H1 (cell line): ENCODE data around the gene CDKN2B-AS1. TPM values are rescaled to one million over a fixed set of nuclear protein-coding genes. Genes with fewer than 3 reads are reported as not detected.

Experiments used
- CTCF ChIA-PET: fragments of 300-600 bp; sonication (Branson Sonifier 250); formaldehyde crosslinking; loops from one replicate; lab custom pipeline; 2021; ENCODE audit not compliant: partially characterized antibody; lab: Charles Lee
- POLR2A ChIA-PET: fragments of 300-600 bp; sonication (Branson Sonifier 250); formaldehyde crosslinking; loops from one replicate; lab custom pipeline; 2021; ENCODE audit warnings: inconsistent platforms; ENCODE audit not compliant: partially characterized antibody; lab: Charles Lee
- DNase-seq, 2 experiments: peaks; one replicate each; pipeline versions ENCODE4 v3.0.0 to v3.0.0-alpha.2; 2010 to 2022; ENCODE audit warnings: low spot score in 2 of 2, low read depth in 1 of 2, mixed read lengths in 1 of 2
- FAIRE-seq: peaks from 2 replicates; lab custom pipeline; 2011; peaks lifted over from hg19 to GRCh38; lab: Jason Lieb, UNC
- H2AFZ ChIP-seq: 2 replicates; pipeline ENCODE4 v1.8.1; 2012; ENCODE audit warnings: low read length, inconsistent platforms
- H2AK5ac ChIP-seq: 2 replicates; pipeline ENCODE4 v1.6.1; 2013; ENCODE audit warnings: low read depth, low read length
- H2BK120ac ChIP-seq: replicated peaks from 2 replicates; pipeline ENCODE3; 2013; ENCODE audit warnings: low read depth, low read length, inconsistent platforms
- H2BK12ac ChIP-seq: 2 replicates; pipeline ENCODE4 v1.6.1; 2013; ENCODE audit warnings: low read depth, low read length
- H2BK15ac ChIP-seq: 2 replicates; pipeline ENCODE4 v1.6.1; 2013; ENCODE audit warnings: low read length
- H2BK20ac ChIP-seq: 2 replicates; pipeline ENCODE4 v1.6.1; 2013; ENCODE audit warnings: low read length
- H2BK5ac ChIP-seq: 2 replicates; pipeline ENCODE4 v1.6.1; 2013; ENCODE audit warnings: low read depth, low read length
- H3K14ac ChIP-seq: 2 replicates; pipeline ENCODE4 v1.6.1; 2013; ENCODE audit warnings: inconsistent platforms; ENCODE audit not compliant: insufficient read length
- H3K18ac ChIP-seq: 2 replicates; pipeline ENCODE4 v1.6.1; 2013; ENCODE audit warnings: low read length; ENCODE audit errors: extremely low read depth
- H3K23ac ChIP-seq: 2 replicates; pipeline ENCODE4 v1.6.1; 2013; ENCODE audit warnings: inconsistent platforms; ENCODE audit not compliant: insufficient read length
- H3K23me2 ChIP-seq: 2 replicates; pipeline ENCODE4 v1.6.1; 2013; ENCODE audit warnings: low read depth, low read length
- H3K27ac ChIP-seq: 2 replicates; pipeline ENCODE4 v1.6.1; 2011; ENCODE audit warnings: low read depth, low read length, inconsistent platforms
- H3K27me3 ChIP-seq, 4 experiments: replicated peaks in 1 of 4; 1 replicate in 1 of 4; 2 replicates in 3 of 4; pipeline versions ENCODE4 v1.6.1 to v1.8.1; 2011 to 2013; ENCODE audit warnings: low read length in 3 of 4, mild to moderate bottlenecking in 3 of 4, inconsistent platforms in 2 of 4, mixed read lengths in 2 of 4, moderate library complexity in 1 of 4; ENCODE audit not compliant: control insufficient read depth in 3 of 4, insufficient read depth in 3 of 4; ENCODE audit errors: extremely low read depth in 1 of 4
- H3K36me3 ChIP-seq, 4 experiments: 2 replicates each; pipeline versions ENCODE4 v1.6.1 to v1.8.1; 2011 to 2013; ENCODE audit warnings: mild to moderate bottlenecking in 4 of 4, low read length in 3 of 4, moderate library complexity in 2 of 4, control low read depth in 1 of 4, inconsistent platforms in 1 of 4; ENCODE audit not compliant: insufficient read depth in 4 of 4, control insufficient read depth in 2 of 4
- H3K4ac ChIP-seq: replicated peaks from 2 replicates; pipeline ENCODE3; 2013; ENCODE audit warnings: low read length, low read depth, mixed read lengths, inconsistent platforms; ENCODE audit not compliant: insufficient read length
- H3K4me1 ChIP-seq, 4 experiments: replicated peaks in 1 of 4; 1 replicate in 1 of 4; 2 replicates in 3 of 4; pipeline versions ENCODE4 v1.6.1 to v1.8.1; 2011 to 2013; ENCODE audit warnings: low read length in 3 of 4, inconsistent platforms in 2 of 4, mixed read lengths in 1 of 4; ENCODE audit not compliant: insufficient read depth in 4 of 4, control insufficient read depth in 3 of 4
- H3K4me2 ChIP-seq, 2 experiments: 2 replicates each; pipeline versions ENCODE4 v1.6.1 to v1.8.1; 2011 to 2013; ENCODE audit warnings: low read depth in 2 of 2, low read length in 2 of 2, control low read depth in 1 of 2, inconsistent platforms in 1 of 2, mild to moderate bottlenecking in 1 of 2; ENCODE audit not compliant: insufficient read depth in 1 of 2
- H3K4me3 ChIP-seq, 4 experiments: fragments of 200-600, 300-600 bp in 1 of 4; sonication (generic), shearing (Covaris generic), sonication (Bioruptor Twin) in 1 of 4; 2 replicates each; pipeline versions ENCODE4 v1.5.1 to v1.8.1; 2011 to 2016; ENCODE audit warnings: low read length in 4 of 4, low read depth in 3 of 4, control low read depth in 2 of 4, inconsistent platforms in 2 of 4, mild to moderate bottlenecking in 2 of 4, mixed read lengths in 1 of 4, moderate library complexity in 1 of 4; ENCODE audit not compliant: insufficient read depth in 2 of 4; ENCODE audit errors: extremely low read depth in 1 of 4
- H3K56ac ChIP-seq: replicated peaks from 2 replicates; pipeline ENCODE3; 2013; ENCODE audit warnings: low read depth, mild to moderate bottlenecking, mixed read lengths, low read length, inconsistent platforms; ENCODE audit not compliant: insufficient read length
- H3K79me1 ChIP-seq: 2 replicates; pipeline ENCODE4 v1.6.1; 2013; ENCODE audit warnings: low read depth, low read length, control low read depth
- H3K79me2 ChIP-seq, 2 experiments: 2 replicates each; pipeline versions ENCODE4 v1.6.1 to v1.8.1; 2012 to 2013; ENCODE audit warnings: low read length in 2 of 2, mild to moderate bottlenecking in 2 of 2, inconsistent platforms in 1 of 2; ENCODE audit not compliant: insufficient read depth in 2 of 2, control insufficient read depth in 1 of 2
- H3K9ac ChIP-seq, 4 experiments: replicated peaks in 1 of 4; 1 replicate in 1 of 4; 2 replicates in 3 of 4; pipeline versions ENCODE4 v1.6.1 to v1.8.1; 2011 to 2013; ENCODE audit warnings: low read depth in 3 of 4, low read length in 3 of 4, control low read depth in 2 of 4, mild to moderate bottlenecking in 2 of 4, moderate library complexity in 2 of 4, inconsistent platforms in 1 of 4; ENCODE audit errors: extremely low read depth in 1 of 4
- H3K9me3 ChIP-seq, 2 experiments: 2 replicates each; pipeline versions ENCODE4 v1.6.1 to v1.8.1; 2012 to 2013; ENCODE audit warnings: mild to moderate bottlenecking in 2 of 2, moderate library complexity in 2 of 2, control low read depth in 1 of 2, inconsistent platforms in 1 of 2, low read depth in 1 of 2, low read length in 1 of 2, mixed read lengths in 1 of 2; ENCODE audit not compliant: insufficient read depth in 2 of 2
- H4K20me1 ChIP-seq, 2 experiments: replicated peaks in 1 of 2; 2 replicates each; pipeline versions ENCODE3 to v1.8.1; 2011 to 2013; ENCODE audit warnings: inconsistent platforms in 2 of 2, low read length in 2 of 2, mild to moderate bottlenecking in 1 of 2; ENCODE audit not compliant: insufficient read depth in 2 of 2, control insufficient read depth in 1 of 2
- H4K5ac ChIP-seq: 2 replicates; pipeline ENCODE4 v1.6.1; 2013; ENCODE audit warnings: low read length, low read depth, mixed read lengths, inconsistent platforms; ENCODE audit not compliant: insufficient read length
- H4K8ac ChIP-seq: 2 replicates; pipeline ENCODE4 v1.8.0; 2013; ENCODE audit warnings: mild to moderate bottlenecking, moderate library complexity, low read length, inconsistent platforms; ENCODE audit not compliant: insufficient read depth; ENCODE audit errors: extremely low read depth
- H4K91ac ChIP-seq: replicated peaks from 2 replicates; pipeline ENCODE3; 2013; ENCODE audit warnings: low read length, mixed read lengths, inconsistent platforms; ENCODE audit not compliant: insufficient read length
- BCL11A ChIP-seq, 2 experiments: IDR thresholded peaks; one replicate each; pipeline ENCODE4 v1.6.1; 2011; ENCODE audit warnings: low read depth in 2 of 2, low read length in 2 of 2, mild to moderate bottlenecking in 2 of 2
- CHD1 ChIP-seq: IDR thresholded peaks from 2 replicates; pipeline ENCODE4 v1.6.1; 2012; ENCODE audit warnings: low read depth, low read length, improper control_type of control experiment
- CREB1 ChIP-seq: IDR thresholded peaks from 2 replicates; pipeline ENCODE4 v1.6.1; 2012; ENCODE audit warnings: inconsistent platforms
- CTBP2 ChIP-seq: IDR thresholded peaks from 2 replicates; pipeline ENCODE4 v1.7.0; 2011; ENCODE audit warnings: borderline replicate concordance, mild to moderate bottlenecking, moderate library complexity, mixed read lengths, low read length; ENCODE audit not compliant: insufficient read depth, insufficient read length
- EGR1 ChIP-seq: IDR thresholded peaks from 2 replicates; pipeline ENCODE4 v1.6.1; 2011; ENCODE audit warnings: low read depth, low read length, borderline replicate concordance
- RAD21 ChIP-seq, 2 experiments: IDR thresholded peaks in 1 of 2; conservative IDR thresholded peaks in 1 of 2; 2 replicates each; pipeline ENCODE4 v1.6.1; 2011; ENCODE audit warnings: low read depth in 2 of 2, low read length in 2 of 2, improper control_type of control experiment in 1 of 2, inconsistent platforms in 1 of 2, mild to moderate bottlenecking in 1 of 2, moderate library complexity in 1 of 2
- RBBP5 ChIP-seq: IDR thresholded peaks from 2 replicates; pipeline ENCODE4 v1.7.1; 2012; ENCODE audit warnings: low read depth, mild to moderate bottlenecking, inconsistent platforms, low read length, moderate library complexity, borderline replicate concordance
- SIN3A ChIP-seq, 2 experiments: IDR thresholded peaks in 1 of 2; conservative IDR thresholded peaks in 1 of 2; 2 replicates each; pipeline ENCODE4 v1.6.1; 2011 to 2012; ENCODE audit warnings: low read length in 2 of 2, improper control_type of control experiment in 1 of 2, low read depth in 1 of 2, mild to moderate bottlenecking in 1 of 2
- SIRT6 ChIP-seq: IDR thresholded peaks from one replicate; pipeline ENCODE4 v1.7.1; 2012; ENCODE audit warnings: low read length, inconsistent platforms
- WGBS, 2 experiments: shearing (Covaris generic) in 1 of 2; methylation state at CpG; one replicate each; pipeline versions ENCODE4 v1.1.6 to v1.1.7; 2013 to 2015; ENCODE audit warnings: low lambda C conversion rate in 2 of 2, mixed read lengths in 2 of 2, inconsistent platforms in 1 of 2, low coverage in 1 of 2, missing lambda C conversion rate in 1 of 2; ENCODE audit not compliant: insufficient replicate concordance in 2 of 2, insufficient coverage in 1 of 2, insufficient read length in 1 of 2; ENCODE audit errors: extremely low coverage in 1 of 2, missing lambda C conversion rate in 1 of 2; 5-methylcytosine and 5-hydroxymethylcytosine counted together
- polyA plus RNA-seq, 7 experiments: library from polyadenylated mRNA; depleted of rRNA in 3 of 7; stranded (reverse) in 5 of 7; unstranded in 2 of 7; fragments of >200 nt in 5 of 7; fragments of 200-250 nt in 2 of 7; gene quantifications; 1 replicate in 5 of 7; 2 replicates in 1 of 7; 4 replicates in 1 of 7; pipeline versions ENCODE4 v1.2.1 to v1.2.3, GENCODE V29; 2011 to 2013; ENCODE audit warnings: missing spikeins in 2 of 7, mixed read lengths in 2 of 7
- total RNA-seq: library from RNA; stranded (reverse); fragmentation: NEBNext Ultra II Directional; extraction: Animal tissue kit (Norgen Biotek cat#: 25700); gene quantifications from 2 replicates; pipeline ENCODE4 v1.2.1, GENCODE V29; 2021

Gene CDKN2B-AS1
- total and polyA plus RNA-seq, 2 of the 8 experiments (the other 6 are each of a cell fraction or from before 2014, with no cell fraction given) = not detected

- H4K5ac ChIP-seq = no peak overlapping the region
- no peak overlapping the region for H4K91ac ChIP-seq
- no peak overlapping the region for H2BK20ac ChIP-seq
- H3K27me3 ChIP-seq = peaks cover 27 to 57% (median 38%) of the 10 kb centered on the region in 4 experiments
- H3K27ac ChIP-seq = no peak overlapping the region
- CTCF ChIA-PET = interaction anchor here (0.6 to 2.4 kb wide), 8 partner anchors 10 to 133 kb away, joined by 3 to 12 read pairs (median 4); partner anchors contain the start of gene CDKN2B
- no peak for DNase-seq
- H3K79me1 ChIP-seq = no peaks in the 10 kb centered on the region
- WGBS, 2 experiments = 76% methylated on average over 5 of the region's 5 CpGs; no CpG with 5 or more reads in 1 of the 2 experiments
- no peak overlapping the region for H2BK5ac ChIP-seq
- no peak overlapping the region for H2AK5ac ChIP-seq
- no peak overlapping the region for H2AFZ ChIP-seq
- no peak overlapping the region for H2BK15ac ChIP-seq
- no peak for FAIRE-seq
- H3K23me2 ChIP-seq = peaks cover 2% of the 10 kb centered on the region; the same call in 1 of the 2 replicates
- TF ChIP-seq EGR1 (no peak), BCL11A (IDR thresholded peaks at IDR 0.05; ENCODE audit: low read depth in 2 of 2, low read length in 2 of 2) (no peak), RAD21 (IDR thresholded peaks at IDR 0.05 in 1 of 2, conservative IDR thresholded peaks at IDR 0.05 in 1 of 2; ENCODE audit: low read depth in 2 of 2, low read length in 2 of 2) (no peak), RBBP5 (no peak), SIN3A (conservative IDR thresholded peaks at IDR 0.05 in 1 of 2, IDR thresholded peaks at IDR 0.05 in 1 of 2; ENCODE audit: low read depth in 1 of 2, low read length in 2 of 2) (no peak), CREB1 (no peak), CHD1 (no peak), CTBP2 (no peak), SIRT6 (no peak)
- H3K56ac ChIP-seq = no peak overlapping the region
- H3K23ac ChIP-seq = no peak overlapping the region
- H2BK120ac ChIP-seq = no peak overlapping the region
- no peak overlapping the region for H2BK12ac ChIP-seq
- no peaks in the 10 kb centered on the region for H3K36me3 ChIP-seq
- no peak overlapping the region for H3K4me2 ChIP-seq
- H3K14ac ChIP-seq = no peak overlapping the region
- no peak overlapping the region for H3K18ac ChIP-seq
- POLR2A ChIA-PET = no interaction called here
- H3K9me3 ChIP-seq = no peaks in the 10 kb centered on the region
- no peak overlapping the region for H4K8ac ChIP-seq
- H3K4me1 ChIP-seq = peaks cover 1 to 5% (median 3%) of the 10 kb centered on the region in 4 experiments; a peak in 4 of 7 replicates
- H4K20me1 ChIP-seq = peaks cover 0 to 2% of the 10 kb centered on the region in 2 experiments
- no peaks in the 10 kb centered on the region for H3K79me2 ChIP-seq
- H3K4me3 ChIP-seq = no peak overlapping the region
- no peak overlapping the region for H3K9ac ChIP-seq
- H3K4ac ChIP-seq = no peak overlapping the region
Observed at GRCh38 chr9:21985964-21986667, 8.5 kb upstream of the CDKN2B-AS1 start.
